ENCODE results near the gene PPM1D. TPM values are rescaled to one million over a fixed set of nuclear protein-coding genes. Genes with fewer than 3 reads are reported as not detected.

Gene PPM1D
- total RNA-seq, 2 experiments from 2014 or later: 9.1 to 16.5 TPM

DNA sequence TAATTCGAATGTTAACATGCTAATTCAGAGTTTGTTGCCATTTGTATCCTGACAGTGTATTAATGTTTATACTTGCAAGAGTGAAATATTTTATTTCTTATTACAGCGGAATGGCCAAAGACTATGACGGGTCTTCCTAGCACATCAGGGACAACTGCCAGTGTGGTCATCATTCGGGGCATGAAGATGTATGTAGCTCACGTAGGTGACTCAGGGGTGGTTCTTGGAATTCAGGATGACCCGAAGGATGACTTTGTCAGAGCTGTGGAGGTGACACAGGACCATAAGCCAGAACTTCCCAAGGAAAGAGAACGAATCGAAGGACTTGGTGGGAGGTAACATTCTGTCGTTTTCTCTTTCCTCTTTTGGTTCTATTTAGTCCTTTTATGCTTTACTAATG lies 23.4 kb downstream of the PPM1D start:
- no peak overlapping the region for H3K4me2 ChIP-seq (ENCODE audit: low read length)
- TF ChIP-seq CTCF (conservative IDR thresholded peaks at IDR 0.05; ENCODE audit: low read length) (no peak), EZH2phosphoT487 (IDR thresholded peaks at IDR 0.05; ENCODE audit: borderline replicate concordance, low read depth, low read length) (no peak)
- H3K4me3 ChIP-seq (ENCODE audit: low read depth, low read length, poor library complexity, severe bottlenecking): no peak overlapping the region
- no peaks in the 10 kb centered on the region for H3K4me1 ChIP-seq (ENCODE audit: insufficient read depth, low read length, poor library complexity, severe bottlenecking)
- H3K36me3 ChIP-seq (ENCODE audit: insufficient read depth, low read length): peaks cover 13% of the 10 kb centered on the region; the same call in 1 of the 2 replicates
- peaks cover 9% of the 10 kb centered on the region; the same call in 1 of the 2 replicates for H4K20me1 ChIP-seq (ENCODE audit: insufficient read depth, low read length)
- POLR2A ChIA-PET: interaction anchor here (0.6 kb wide), 1 partner anchor 250 kb away, joined by 3 read pairs; no protein-coding TSS in a partner anchor
- no peak overlapping the region for H3K27ac ChIP-seq (ENCODE audit: low read depth, low read length, poor library complexity, severe bottlenecking)
- BruUV-seq (replicated peaks): no TSS peak
- peaks cover 51% of the 10 kb centered on the region for H3K79me2 ChIP-seq (ENCODE audit: insufficient read depth, low read depth, low read length)
- DNase-seq (ENCODE audit: low spot score): no peak
- CTCF ChIA-PET (ENCODE audit: unreplicated experiment): no interaction called here
- no peaks in the 10 kb centered on the region for H3K9me2 ChIP-seq (ENCODE audit: insufficient read depth, low read length)
- H2AFZ ChIP-seq (ENCODE audit: low read length): no peak overlapping the region
- intact Hi-C loops (cut with micrococcal nuclease; ENCODE audit: unreplicated experiment): no loop called here
- H3K9me3 ChIP-seq (ENCODE audit: low read length): no peaks in the 10 kb centered on the region

- Histone ChIP-seq H3K79me2 (ENCODE audit: insufficient read depth, low read depth, low read length) (peaks cover 32% of the 10 kb centered on the region; the same call in 1 of the 2 replicates), H3K27ac (ENCODE audit: low read depth, low read length, poor library complexity, severe bottlenecking) (no peak overlapping the region), H3K4me1 (ENCODE audit: insufficient read depth, low read length, poor library complexity, severe bottlenecking) (no peaks in the 10 kb centered on the region), H3K36me3 (ENCODE audit: insufficient read depth, low read length) (peaks cover 27% of the 10 kb centered on the region; the same call in 1 of the 2 replicates), H2AFZ (ENCODE audit: low read length) (no peak overlapping the region), H3K9me3 (ENCODE audit: low read length) (no peaks in the 10 kb centered on the region), H4K20me1 (ENCODE audit: insufficient read depth, low read length) (peaks cover 16% of the 10 kb centered on the region; the same call in 1 of the 2 replicates), H3K4me3 (ENCODE audit: low read depth, low read length, poor library complexity, severe bottlenecking) (no peak overlapping the region), H3K9me2 (ENCODE audit: insufficient read depth, low read length) (no peaks in the 10 kb centered on the region), H3K4me2 (ENCODE audit: low read length) (no peak overlapping the region)
- ChIA-PET CTCF (ENCODE audit: unreplicated experiment) (no interaction called here), POLR2A (no interaction called here)
- intact Hi-C loops (cut with micrococcal nuclease; ENCODE audit: unreplicated experiment): no loop called here
- TF ChIP-seq CTCF (conservative IDR thresholded peaks at IDR 0.05; ENCODE audit: low read length) (no peak), EZH2phosphoT487 (IDR thresholded peaks at IDR 0.05; ENCODE audit: borderline replicate concordance, low read depth, low read length) (no peak)
- DNase-seq (ENCODE audit: low spot score): no peak
- BruUV-seq (replicated peaks): no TSS peak
Observed at GRCh38 chr17:60627124-60627523, 27.1 kb downstream of the PPM1D start.

GRCh38 chr17:60628252-60628889 lies 28.4 kb downstream of the PPM1D start:
- TF ChIP-seq EZH2phosphoT487 (IDR thresholded peaks at IDR 0.05; ENCODE audit: borderline replicate concordance, low read depth, low read length): no peak
- no peak for TF ChIP-seq CTCF (conservative IDR thresholded peaks at IDR 0.05; ENCODE audit: low read length)
- Histone ChIP-seq H3K4me3 (ENCODE audit: low read depth, low read length, poor library complexity, severe bottlenecking) (no peak overlapping the region), H3K9me2 (ENCODE audit: insufficient read depth, low read length) (no peaks in the 10 kb centered on the region), H4K20me1 (ENCODE audit: insufficient read depth, low read length) (0 out of 2 replicates have a peak, but pooled peaks cover 11% of the 10 kb centered on the region), H2AFZ (ENCODE audit: low read length) (no peak overlapping the region), H3K4me2 (ENCODE audit: low read length) (no peak overlapping the region), H3K36me3 (ENCODE audit: insufficient read depth, low read length) (peaks cover 27% of the 10 kb centered on the region; the same call in 1 of the 2 replicates), H3K4me1 (ENCODE audit: insufficient read depth, low read length, poor library complexity, severe bottlenecking) (no peaks in the 10 kb centered on the region), H3K27ac (ENCODE audit: low read depth, low read length, poor library complexity, severe bottlenecking) (no peak overlapping the region), H3K79me2 (ENCODE audit: insufficient read depth, low read depth, low read length) (peaks cover 20% of the 10 kb centered on the region; the same call in 1 of the 2 replicates), H3K9me3 (ENCODE audit: low read length) (no peaks in the 10 kb centered on the region)
- DNase-seq (ENCODE audit: low spot score): no peak
- intact Hi-C loops (cut with micrococcal nuclease; ENCODE audit: unreplicated experiment): no loop called here
- no TSS peak for BruUV-seq (replicated peaks)
- CTCF ChIA-PET (ENCODE audit: unreplicated experiment): no interaction called here
- POLR2A ChIA-PET: interaction anchor here (1.0 kb wide), 1 partner anchor 9 kb away, joined by 3 read pairs; no protein-coding TSS in a partner anchor
